ENCODE measurements around the gene PITPNM1.

DNA sequence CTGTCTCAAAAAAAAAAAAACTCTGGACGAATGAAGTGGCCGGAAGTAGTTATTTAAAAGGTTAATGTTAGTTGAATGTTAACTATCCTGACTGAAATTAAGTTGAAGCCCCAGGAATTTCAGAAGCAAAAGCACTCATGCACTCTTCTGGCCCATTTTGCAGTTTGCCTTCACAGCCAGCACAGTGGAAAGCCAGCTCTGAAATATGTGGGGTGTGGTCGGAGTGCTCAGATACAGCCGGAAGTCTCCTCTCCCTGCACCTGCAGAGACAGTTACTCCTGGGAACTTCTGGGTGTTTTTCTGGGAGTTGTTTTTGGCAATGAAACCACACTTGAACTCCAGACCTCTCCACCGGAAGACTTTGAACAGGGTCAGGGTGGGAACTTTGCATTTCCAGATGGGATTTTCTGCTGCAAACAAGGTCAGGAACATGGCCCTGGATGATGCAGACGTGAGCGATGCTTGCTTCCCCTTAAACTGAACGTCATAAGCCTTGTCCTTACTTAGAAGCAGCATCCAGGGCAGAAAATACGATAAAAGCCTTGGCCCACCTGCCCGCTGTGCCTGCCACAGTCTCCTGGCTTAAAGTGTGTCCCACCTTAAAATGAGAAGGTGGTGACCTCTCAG, 39.6 kb upstream of the PITPNM1 start:
- no peak for TF ChIP-seq EZH2 (IDR thresholded peaks at IDR 0.05; ENCODE audit: borderline replicate concordance, insufficient read depth, low read length, poor library complexity, severe bottlenecking)
- TF ChIP-seq, protein P1, sequence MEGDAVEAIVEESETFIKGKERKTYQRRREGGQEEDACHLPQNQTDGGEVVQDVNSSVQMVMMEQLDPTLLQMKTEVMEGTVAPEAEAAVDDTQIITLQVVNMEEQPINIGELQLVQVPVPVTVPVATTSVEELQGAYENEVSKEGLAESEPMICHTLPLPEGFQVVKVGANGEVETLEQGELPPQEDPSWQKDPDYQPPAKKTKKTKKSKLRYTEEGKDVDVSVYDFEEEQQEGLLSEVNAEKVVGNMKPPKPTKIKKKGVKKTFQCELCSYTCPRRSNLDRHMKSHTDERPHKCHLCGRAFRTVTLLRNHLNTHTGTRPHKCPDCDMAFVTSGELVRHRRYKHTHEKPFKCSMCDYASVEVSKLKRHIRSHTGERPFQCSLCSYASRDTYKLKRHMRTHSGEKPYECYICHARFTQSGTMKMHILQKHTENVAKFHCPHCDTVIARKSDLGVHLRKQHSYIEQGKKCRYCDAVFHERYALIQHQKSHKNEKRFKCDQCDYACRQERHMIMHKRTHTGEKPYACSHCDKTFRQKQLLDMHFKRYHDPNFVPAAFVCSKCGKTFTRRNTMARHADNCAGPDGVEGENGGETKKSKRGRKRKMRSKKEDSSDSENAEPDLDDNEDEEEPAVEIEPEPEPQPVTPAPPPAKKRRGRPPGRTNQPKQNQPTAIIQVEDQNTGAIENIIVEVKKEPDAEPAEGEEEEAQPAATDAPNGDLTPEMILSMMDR (IDR thresholded peaks at IDR 0.05; ENCODE audit: poor library complexity, severe bottlenecking), result no peak
- TF ChIP-seq, protein P2, sequence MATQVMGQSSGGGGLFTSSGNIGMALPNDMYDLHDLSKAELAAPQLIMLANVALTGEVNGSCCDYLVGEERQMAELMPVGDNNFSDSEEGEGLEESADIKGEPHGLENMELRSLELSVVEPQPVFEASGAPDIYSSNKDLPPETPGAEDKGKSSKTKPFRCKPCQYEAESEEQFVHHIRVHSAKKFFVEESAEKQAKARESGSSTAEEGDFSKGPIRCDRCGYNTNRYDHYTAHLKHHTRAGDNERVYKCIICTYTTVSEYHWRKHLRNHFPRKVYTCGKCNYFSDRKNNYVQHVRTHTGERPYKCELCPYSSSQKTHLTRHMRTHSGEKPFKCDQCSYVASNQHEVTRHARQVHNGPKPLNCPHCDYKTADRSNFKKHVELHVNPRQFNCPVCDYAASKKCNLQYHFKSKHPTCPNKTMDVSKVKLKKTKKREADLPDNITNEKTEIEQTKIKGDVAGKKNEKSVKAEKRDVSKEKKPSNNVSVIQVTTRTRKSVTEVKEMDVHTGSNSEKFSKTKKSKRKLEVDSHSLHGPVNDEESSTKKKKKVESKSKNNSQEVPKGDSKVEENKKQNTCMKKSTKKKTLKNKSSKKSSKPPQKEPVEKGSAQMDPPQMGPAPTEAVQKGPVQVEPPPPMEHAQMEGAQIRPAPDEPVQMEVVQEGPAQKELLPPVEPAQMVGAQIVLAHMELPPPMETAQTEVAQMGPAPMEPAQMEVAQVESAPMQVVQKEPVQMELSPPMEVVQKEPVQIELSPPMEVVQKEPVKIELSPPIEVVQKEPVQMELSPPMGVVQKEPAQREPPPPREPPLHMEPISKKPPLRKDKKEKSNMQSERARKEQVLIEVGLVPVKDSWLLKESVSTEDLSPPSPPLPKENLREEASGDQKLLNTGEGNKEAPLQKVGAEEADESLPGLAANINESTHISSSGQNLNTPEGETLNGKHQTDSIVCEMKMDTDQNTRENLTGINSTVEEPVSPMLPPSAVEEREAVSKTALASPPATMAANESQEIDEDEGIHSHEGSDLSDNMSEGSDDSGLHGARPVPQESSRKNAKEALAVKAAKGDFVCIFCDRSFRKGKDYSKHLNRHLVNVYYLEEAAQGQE (IDR thresholded peaks at IDR 0.05; ENCODE audit: borderline replicate concordance), result no peak
- no peak for TF ChIP-seq MXI1 (conservative IDR thresholded peaks at IDR 0.05; ENCODE audit: poor library complexity, severe bottlenecking)
- TF ChIP-seq EP300 (conservative IDR thresholded peaks at IDR 0.05; ENCODE audit: poor library complexity, severe bottlenecking), result no peak
- TF ChIP-seq RAD21 (conservative IDR thresholded peaks at IDR 0.05), result no peak
- TF ChIP-seq TAF1 (IDR thresholded peaks at IDR 0.05; ENCODE audit: low read depth), result no peak
- no peak for TF ChIP-seq POLR2AphosphoS5 (IDR thresholded peaks at IDR 0.05)
- TF ChIP-seq SMC3 (conservative IDR thresholded peaks at IDR 0.05; ENCODE audit: poor library complexity), result no peak
